GM23248 (cell line): Measurements from ENCODE around the gene NAXD.

ENCODE experiments used
- EZH2 ChIP-seq: fragments of 200-600 bp; sonication (generic); IDR thresholded peaks from 2 replicates; pipeline ENCODE4 v1.6.1; 2018; ENCODE audit warnings: antibody characterized with exemption, mild to moderate bottlenecking; ENCODE audit not compliant: insufficient read depth, poor library complexity, severe bottlenecking
- EZH2phosphoT487 ChIP-seq: fragments of 200-600 bp; sonication (generic); IDR thresholded peaks from 2 replicates; pipeline ENCODE4 v1.6.1; 2018; ENCODE audit warnings: antibody characterized with exemption, moderate library complexity, mild to moderate bottlenecking, low read depth; ENCODE audit not compliant: insufficient read depth

GRCh38 chr13:110635405-110636002 is 20.2 kb downstream of the NAXD start:
- no peak for TF ChIP-seq EZH2
- TF ChIP-seq EZH2phosphoT487 = no peak
